ENCODE results near the gene TOE1.
"Not testable (repeated sequence)": the region's sequence is repeated elsewhere in the genome, so short reads cannot be mapped to it uniquely, and the experiment has no call there.

The TOE1 gene

DNA sequence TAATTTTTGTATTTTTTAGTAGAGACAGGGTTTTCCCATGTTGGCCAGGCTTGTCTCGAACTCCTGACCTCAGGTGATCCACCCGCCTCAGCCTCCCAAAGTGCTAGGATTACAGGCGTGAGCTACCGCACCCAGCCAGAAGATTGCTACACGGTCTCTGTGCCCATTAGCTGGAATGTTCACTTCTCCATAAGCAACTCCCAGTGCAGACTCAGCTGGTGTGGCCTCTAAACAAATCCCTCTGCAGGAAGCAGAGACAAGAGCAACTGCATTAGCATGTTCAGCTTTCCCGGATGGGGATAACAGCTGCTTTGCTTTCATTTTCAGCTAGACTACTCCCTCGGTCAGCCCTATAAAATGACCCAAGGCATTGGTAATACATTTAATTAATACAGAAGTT lies 21.0 kb downstream of the TOE1 start:
- not testable (repeated sequence) for DNase-seq

DNA sequence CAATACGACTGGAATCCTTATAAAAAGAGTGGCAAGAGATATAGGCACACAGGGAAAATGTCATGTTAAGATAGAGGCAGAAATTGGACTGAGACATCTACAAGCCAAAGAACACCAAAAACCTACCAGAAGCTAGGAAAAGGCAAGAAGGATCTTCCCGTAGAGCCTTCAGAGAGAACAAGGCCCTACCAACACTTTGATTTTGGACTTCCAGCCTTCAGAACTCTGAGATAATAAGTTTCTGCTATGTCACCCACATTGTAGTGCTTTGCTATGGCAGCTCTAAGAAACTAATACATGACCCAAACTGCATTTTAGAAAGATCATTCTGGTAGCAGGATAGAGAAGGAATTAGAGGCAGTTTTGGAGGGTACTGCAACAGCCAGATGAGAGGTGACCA lies 24.3 kb downstream of the TOE1 start:
- no peak for DNase-seq

GRCh38 chr1:45365051-45365450 lies 25.1 kb downstream of the TOE1 start:
- DNase-seq, result no peak

DNA sequence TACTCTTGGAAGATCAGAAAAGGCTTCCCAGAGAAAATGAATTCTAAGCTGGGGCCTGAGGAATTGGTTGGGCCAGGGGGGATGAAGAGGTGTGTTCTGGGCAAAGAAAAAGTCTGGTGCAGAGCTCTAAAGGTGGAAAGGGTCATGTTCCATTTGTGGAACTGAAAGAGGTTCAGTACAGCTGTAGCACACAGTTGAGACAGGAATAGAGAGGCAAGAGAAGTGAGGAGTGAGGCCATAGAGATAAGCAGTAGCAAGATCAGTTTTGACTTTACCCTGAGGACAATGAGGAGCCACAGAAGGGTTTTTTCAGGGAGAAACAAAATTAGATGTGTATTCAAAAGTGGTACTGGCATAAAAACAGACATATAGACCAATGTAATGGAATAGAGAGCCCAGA lies 30.6 kb downstream of the TOE1 start:
- DNase-seq, result no peak

GRCh38 chr1:45373573-45373972 lies 33.6 kb downstream of the TOE1 start:
- no peak for DNase-seq

DNA sequence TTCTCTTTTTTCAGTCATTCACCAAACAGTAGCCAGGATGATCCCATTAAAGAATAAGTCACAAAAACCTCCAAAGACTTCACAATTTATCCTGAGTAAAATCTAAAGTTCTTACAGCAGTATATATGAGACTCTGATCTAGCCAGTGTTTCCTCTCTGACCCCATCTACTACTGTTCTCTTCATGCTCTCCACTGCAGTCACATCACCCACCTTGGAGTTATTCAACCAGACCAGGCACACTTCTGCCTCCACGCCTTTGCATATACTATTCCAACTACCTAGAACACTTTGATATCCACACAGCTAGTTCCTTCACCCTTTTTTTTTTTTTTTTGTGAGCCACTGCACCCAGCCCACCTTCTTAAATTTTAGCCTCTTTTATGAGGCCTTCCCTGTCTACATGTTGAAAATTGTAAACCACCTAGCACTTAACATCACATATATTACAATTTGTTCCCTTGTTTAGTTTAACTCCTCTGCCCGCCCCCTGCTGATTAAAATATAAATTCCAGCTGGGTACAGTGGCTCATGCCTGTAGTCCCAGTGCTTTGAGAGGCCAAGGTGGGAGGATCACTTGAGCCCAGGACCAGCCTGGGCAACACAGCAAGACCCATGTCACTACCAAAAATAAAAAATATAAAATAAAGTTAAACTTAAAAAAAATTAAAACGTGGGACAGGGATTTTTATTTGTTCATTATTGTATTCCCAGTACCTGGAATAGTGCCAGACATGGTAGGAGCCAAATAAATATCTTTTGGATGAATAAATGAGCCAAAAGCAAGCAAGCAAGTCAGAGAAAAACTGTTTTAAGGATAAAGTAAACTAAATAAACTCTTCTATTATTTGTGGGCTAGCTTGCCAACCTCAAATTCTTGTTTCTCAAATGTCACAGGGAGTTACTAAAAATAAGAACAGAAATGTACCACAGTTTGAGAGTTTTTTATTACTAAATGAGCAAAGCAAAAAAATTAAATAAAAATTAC lies 35.4 kb downstream of the TOE1 start:
- no peak for DNase-seq

- no peak for DNase-seq
Measured at GRCh38 chr1:45378184-45378583, 38.2 kb downstream of the TOE1 start.

- no peak for DNase-seq
Measured at GRCh38 chr1:45379524-45379923, 39.6 kb downstream of the TOE1 start.

GRCh38 chr1:45380125-45380524 lies 40.2 kb downstream of the TOE1 start:
- DNase-seq, result no peak

GRCh38 chr1:45380730-45381129 lies 40.8 kb downstream of the TOE1 start:
- DNase-seq, result no peak

- DNase-seq, result no peak
Measured at GRCh38 chr1:45381243-45381642, 41.3 kb downstream of the TOE1 start.

- no peak for DNase-seq
Measured at GRCh38 chr1:45383191-45383590, 43.2 kb downstream of the TOE1 start.

GRCh38 chr1:45384213-45384612 lies 44.2 kb downstream of the TOE1 start:
- not testable (repeated sequence) for DNase-seq

- no peak for DNase-seq
Measured at GRCh38 chr1:45385302-45385701, 45.3 kb downstream of the TOE1 start.

DNA sequence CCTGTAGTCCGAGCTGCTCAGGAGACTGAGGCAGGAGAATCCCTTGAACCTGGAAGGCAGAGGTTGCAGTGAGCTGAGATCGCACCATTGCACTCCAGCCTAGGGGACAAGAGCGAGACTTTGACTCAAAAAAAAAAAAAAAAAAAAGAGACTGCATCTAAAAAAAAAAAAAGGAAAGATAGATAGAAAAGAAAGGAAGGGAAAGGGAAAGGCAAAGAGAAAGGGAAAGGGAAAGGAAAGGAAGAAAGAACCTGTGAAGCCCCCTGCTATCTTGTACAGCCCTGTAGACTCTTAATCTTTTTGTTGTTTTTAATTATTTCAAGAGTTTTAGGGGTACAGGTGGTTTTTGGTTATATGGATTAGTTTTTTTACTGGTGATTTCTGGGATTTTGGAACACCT lies 46.2 kb downstream of the TOE1 start:
- DNase-seq, result no peak

Measured in CD4-positive, alpha-beta T cell treated with Interleukin-21 for 1 hour (primary cell).